ENCODE measurements around the gene PTPN2.

The PTPN2 gene

GRCh38 chr18:12857215-12857905 lies 26.7 kb downstream of the PTPN2 start:
- DNase-seq: peak in 1 of 2 donors; percentile 32

GRCh38 chr18:12855916-12856315 lies 28.1 kb downstream of the PTPN2 start:
- DNase-seq: no peak

- DNase-seq: no peak
These were observed 31.3 kb downstream of the PTPN2 start for GRCh38 chr18:12852566-12853315.

GRCh38 chr18:12851716-12852115 lies 32.3 kb downstream of the PTPN2 start:
- no peak for DNase-seq

DNA sequence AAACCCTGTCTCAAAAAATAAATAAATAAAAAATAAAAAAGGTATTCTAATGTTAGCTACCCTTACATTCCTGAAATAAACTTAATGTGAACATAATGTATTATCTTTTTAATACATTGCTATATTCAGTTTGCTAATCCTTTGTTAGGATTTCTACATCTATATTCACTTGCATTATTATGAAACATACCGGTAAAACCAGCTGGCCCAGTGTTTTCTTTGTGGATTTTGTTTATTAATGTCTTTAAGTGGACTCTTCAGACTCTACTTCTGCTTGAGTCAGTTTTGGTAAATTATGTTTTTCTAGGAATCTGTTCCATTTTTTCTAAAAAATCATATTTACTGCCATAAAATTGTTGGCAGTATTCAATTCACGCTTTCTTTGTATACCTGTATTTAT lies 34.5 kb downstream of the PTPN2 start:
- DNase-seq: no peak

- no peak for DNase-seq
These were observed 35.6 kb downstream of the PTPN2 start for GRCh38 chr18:12848405-12848804.

GRCh38 chr18:12844391-12844790 lies 39.6 kb downstream of the PTPN2 start:
- DNase-seq: no peak

- no peak for DNase-seq
These were observed 40.4 kb downstream of the PTPN2 start for GRCh38 chr18:12843420-12844350.

- no peak for DNase-seq
These were observed 41.3 kb downstream of the PTPN2 start for GRCh38 chr18:12842459-12843380.

GRCh38 chr18:12841070-12841469 lies 43.0 kb downstream of the PTPN2 start:
- peak in 1 of 2 donors; percentile 15 for DNase-seq

DNA sequence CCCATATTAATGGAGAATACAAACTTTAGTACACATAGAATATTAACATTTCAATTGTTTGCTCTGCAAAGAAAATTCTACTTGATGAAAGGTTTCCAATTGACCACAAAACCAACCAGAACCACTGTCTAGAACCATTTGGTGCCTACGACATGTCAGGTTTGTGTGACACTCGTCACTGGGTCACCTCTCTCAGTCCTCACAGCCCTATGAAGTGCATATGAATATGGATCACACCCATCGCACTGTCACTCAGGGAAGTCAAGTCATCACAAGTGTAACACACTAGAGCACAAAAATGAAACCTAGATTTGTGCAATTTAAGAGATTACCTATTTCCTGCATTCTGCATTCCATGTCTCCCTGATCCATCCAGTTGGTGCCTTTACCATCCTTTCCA lies 43.7 kb downstream of the PTPN2 start:
- peak; percentile 27 to 58 for DNase-seq

DNA sequence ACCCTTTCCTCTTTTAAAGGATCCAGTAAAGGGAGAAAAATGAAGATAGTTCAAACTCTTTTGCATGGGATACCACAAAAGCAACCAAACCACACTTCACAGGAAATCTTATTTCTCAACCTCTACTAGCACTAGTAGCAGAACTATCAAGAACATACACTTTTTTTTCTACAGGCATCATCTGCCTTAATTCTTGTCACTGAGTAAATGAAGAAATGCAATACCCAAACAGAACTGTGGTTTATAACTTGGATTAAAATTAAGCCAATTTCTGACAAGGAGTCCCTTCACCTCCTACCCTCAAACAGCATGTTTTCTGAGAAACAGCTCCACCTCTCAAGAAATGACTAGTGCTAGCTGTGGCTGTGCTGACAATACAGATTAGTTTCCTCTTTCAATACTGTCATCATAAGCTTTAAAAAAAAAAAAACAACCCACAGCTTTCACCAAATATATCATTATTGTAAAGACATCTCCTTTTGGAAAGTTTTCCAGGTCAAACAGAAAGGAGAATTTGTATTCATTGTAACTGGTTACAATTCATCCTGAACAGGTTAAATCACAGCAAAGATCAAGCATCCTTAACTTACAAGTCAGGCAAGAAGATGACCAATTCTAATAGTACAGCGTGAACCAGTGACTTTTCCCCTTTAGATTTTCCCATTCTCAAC lies 44.4 kb downstream of the PTPN2 start:
- DNase-seq: peak; percentile 82 to 90

- peak; percentile 66 to 82 for DNase-seq
These were observed 44.9 kb downstream of the PTPN2 start for GRCh38 chr18:12839057-12839525.

GRCh38 chr18:12838178-12838634 lies 45.8 kb downstream of the PTPN2 start:
- DNase-seq: peak; percentile 63 to 73

- DNase-seq: peak in 1 of 2 donors; percentile 38
These were observed 46.3 kb downstream of the PTPN2 start for GRCh38 chr18:12837747-12838146.

- no peak for DNase-seq
These were observed 47.5 kb downstream of the PTPN2 start for GRCh38 chr18:12836551-12836950.

DNA sequence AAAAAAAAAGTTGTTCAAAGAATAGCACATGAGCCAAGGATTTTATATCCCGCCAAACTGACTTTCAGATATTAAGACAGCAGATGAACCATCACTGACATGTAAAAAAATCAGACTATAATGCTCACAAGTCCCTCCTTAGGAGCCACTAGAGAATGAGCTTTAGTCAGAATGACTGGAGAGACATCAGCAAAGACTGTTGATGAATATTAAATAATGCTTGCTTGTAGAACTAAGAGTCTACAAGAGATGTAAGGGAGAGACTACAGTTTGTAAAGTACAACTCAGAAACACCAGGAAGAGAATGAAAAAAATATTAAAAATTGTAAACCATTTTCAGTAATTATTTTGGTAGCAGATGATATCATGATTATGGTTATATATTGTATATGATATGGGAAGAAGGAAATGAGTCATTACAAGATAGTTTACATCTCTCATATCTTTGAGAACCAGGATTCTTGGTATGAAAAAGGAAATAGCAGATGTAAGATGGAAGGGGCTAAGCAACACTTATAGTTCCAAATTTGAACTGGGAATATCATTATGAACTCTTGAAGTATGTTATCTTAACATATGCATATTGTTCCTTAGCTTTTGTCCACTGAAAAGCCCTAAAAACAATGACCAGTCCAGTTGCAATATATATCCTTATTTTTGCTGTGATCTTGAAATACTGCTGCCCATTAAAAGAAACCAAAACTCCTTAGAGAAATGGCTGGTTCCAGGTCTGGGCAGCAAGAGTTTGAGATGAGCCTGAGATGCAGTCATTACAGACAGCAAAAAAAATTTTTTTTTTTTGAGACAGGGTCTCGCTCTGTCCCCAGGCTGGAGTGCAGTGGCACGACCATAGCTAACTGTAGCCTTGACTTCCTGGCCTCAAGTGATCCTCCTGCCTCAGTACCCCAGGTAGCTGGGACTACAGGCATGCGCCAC lies 55.7 kb downstream of the PTPN2 start:
- DNase-seq: no peak

DNA sequence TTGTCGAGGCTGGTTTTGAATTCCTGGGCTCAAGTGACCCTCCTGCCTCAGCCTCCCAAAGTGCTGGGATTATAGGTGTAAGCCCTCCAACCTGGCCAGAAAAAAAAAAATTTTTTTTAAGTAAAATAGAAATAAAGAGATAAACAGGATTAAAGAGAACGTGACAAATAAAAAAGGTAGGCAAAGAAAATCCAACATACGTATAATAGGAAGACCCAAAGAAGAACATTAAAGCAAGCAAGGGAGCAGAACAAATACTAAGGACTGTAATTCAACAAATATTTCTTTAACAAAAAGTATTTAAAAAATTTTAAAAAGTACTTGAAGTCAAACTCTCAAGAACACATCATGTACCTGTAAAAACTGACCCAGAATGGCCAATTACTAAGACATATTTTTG lies 56.4 kb downstream of the PTPN2 start:
- no peak for DNase-seq

GRCh38 chr18:12825230-12825629 lies 58.8 kb downstream of the PTPN2 start:
- DNase-seq: no peak

DNA sequence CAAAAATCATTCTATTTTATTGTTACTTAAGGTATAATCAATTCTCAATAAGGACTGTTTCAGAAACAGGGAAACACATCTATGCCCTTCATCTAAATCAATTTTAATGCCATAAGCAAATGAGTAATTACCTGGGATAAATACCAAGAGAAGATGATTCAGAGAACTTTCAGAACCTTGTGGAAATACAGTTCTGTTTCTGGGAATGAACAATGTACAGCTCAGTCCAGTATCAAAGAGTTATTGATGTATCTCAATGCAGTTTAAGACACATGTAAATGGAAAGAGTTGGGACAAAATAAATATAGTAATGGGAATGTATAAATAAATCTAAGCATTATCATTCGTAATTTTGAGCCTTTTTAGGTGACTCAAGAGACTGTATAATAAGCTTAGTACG lies 60.1 kb downstream of the PTPN2 start:
- DNase-seq: no peak
